Breast epithelium (tissue), 3 donors: ENCODE measurements around the gene ANKZF1.

Source experiments
- POLR2A ChIP-seq: fragments of 450-650 bp; IDR thresholded peaks from one replicate; pipeline ENCODE4 v1.6.1; 2016; ENCODE audit warnings: antibody characterized with exemption, mild to moderate bottlenecking, moderate library complexity
- POLR2AphosphoS5 ChIP-seq, 3 donors: sonication (generic); formaldehyde crosslinking; IDR thresholded peaks; one replicate each; pipeline ENCODE4 v1.6.1; 2017; ENCODE audit warnings: antibody characterized with exemption in 3 of 3
- TF ChIP-seq, protein P1 (sequence below), 3 donors: fragments of 450-650 bp; IDR thresholded peaks; one replicate each; pipeline ENCODE4 v1.5.1; 2016 to 2017; ENCODE audit warnings: antibody characterized with exemption in 3 of 3, mild to moderate bottlenecking in 3 of 3, moderate library complexity in 3 of 3

DNA sequence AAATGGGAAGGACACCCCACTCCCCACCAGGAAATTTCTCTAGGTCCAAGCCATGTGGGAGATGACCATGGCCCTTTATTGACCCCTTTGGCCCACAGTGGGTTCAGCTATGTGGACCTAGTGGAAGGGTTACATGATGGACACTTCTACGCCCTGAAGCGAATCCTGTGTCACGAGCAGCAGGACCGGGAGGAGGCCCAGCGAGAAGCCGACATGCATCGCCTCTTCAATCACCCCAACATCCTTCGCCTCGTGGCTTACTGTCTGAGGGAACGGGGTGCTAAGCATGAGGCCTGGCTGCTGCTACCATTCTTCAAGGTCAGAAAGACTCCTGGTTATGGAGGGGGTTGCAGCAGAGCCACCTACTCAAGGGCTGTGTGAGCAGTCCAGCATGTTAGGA, 17.0 kb downstream of the ANKZF1 start:
- TF ChIP-seq POLR2AphosphoS5 (IDR thresholded peaks at IDR 0.05) (no peak), POLR2A (no peak)
- TF ChIP-seq, protein P1, sequence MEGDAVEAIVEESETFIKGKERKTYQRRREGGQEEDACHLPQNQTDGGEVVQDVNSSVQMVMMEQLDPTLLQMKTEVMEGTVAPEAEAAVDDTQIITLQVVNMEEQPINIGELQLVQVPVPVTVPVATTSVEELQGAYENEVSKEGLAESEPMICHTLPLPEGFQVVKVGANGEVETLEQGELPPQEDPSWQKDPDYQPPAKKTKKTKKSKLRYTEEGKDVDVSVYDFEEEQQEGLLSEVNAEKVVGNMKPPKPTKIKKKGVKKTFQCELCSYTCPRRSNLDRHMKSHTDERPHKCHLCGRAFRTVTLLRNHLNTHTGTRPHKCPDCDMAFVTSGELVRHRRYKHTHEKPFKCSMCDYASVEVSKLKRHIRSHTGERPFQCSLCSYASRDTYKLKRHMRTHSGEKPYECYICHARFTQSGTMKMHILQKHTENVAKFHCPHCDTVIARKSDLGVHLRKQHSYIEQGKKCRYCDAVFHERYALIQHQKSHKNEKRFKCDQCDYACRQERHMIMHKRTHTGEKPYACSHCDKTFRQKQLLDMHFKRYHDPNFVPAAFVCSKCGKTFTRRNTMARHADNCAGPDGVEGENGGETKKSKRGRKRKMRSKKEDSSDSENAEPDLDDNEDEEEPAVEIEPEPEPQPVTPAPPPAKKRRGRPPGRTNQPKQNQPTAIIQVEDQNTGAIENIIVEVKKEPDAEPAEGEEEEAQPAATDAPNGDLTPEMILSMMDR (IDR thresholded peaks at IDR 0.05): no peak
